Large intestine (tissue), 3 donors: ENCODE results near the gene PKDCC. TPM values are rescaled to one million over a fixed set of nuclear protein-coding genes. Genes with fewer than 3 reads are reported as not detected.
"Not testable (repeated sequence)": the region's sequence is repeated elsewhere in the genome, so short reads cannot be mapped to it uniquely, and the experiment has no call there.

Experiments
- DNase-seq, 2 donors: peaks; one replicate each; pipeline versions ENCODE4 v3.0.0 to v3.0.0-alpha.2; 2013
- H3K27ac ChIP-seq: one replicate; pipeline ENCODE4 v1.5.1; 2013; ENCODE audit warnings: low read length
- H3K27me3 ChIP-seq: 2 replicates; pipeline ENCODE4 v1.6.1; 2013; ENCODE audit warnings: low read length; ENCODE audit not compliant: control insufficient read depth, insufficient read depth
- H3K36me3 ChIP-seq: 2 replicates; pipeline ENCODE4 v1.6.1; 2013; ENCODE audit warnings: low read length; ENCODE audit not compliant: control insufficient read depth, insufficient read depth
- H3K4me1 ChIP-seq: one replicate; pipeline ENCODE4 v1.6.1; 2013; ENCODE audit warnings: low read length; ENCODE audit not compliant: control insufficient read depth, insufficient read depth
- H3K4me3 ChIP-seq: one replicate; pipeline ENCODE4 v1.5.1; 2013; ENCODE audit warnings: low read length
- H3K9me3 ChIP-seq: one replicate; pipeline ENCODE4 v1.6.1; 2013; ENCODE audit warnings: mild to moderate bottlenecking, low read depth, low read length, moderate library complexity; ENCODE audit not compliant: control insufficient read depth
- WGBS: methylation state at CpG from one replicate; pipeline ENCODE4 v1.1.5; 2013; ENCODE audit warnings: low lambda C conversion rate; ENCODE audit not compliant: insufficient coverage; 5-methylcytosine and 5-hydroxymethylcytosine counted together
- polyA plus RNA-seq: library from polyadenylated mRNA; unstranded; fragments of 120-200 nt; gene quantifications from one replicate; pipeline ENCODE4 v1.2.1, GENCODE V29; 2013

PKDCC gene
- polyA plus RNA-seq, 1 donor, result 247 TPM

DNA sequence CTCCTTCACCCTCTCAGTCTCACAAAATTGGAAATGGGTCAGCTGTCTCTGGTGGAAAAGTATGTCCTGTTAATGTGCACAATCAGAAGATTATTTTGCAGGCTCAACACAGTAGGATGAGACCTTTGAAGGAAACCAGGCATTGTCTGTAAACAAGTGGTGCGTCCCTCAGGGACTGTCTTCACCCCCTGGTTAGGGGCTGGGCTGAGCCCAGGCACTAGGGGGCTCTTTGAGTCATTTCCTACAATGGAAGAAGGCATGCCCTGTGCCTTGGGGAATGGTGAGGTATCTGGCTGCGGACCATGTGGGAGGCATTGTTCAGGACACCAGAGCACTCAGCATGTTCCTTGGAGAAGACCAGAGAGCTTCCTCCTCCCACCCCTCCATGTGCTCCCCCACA, 26.8 kb downstream of the PKDCC start:
- peaks cover 35% of the 10 kb centered on the region for H3K4me1 ChIP-seq
- H3K9me3 ChIP-seq, result no peaks in the 10 kb centered on the region
- no CpG with 5 or more reads among the region's 2 CpGs for WGBS
- DNase-seq, result no peak
- no peak overlapping the region for H3K27ac ChIP-seq
- no peaks in the 10 kb centered on the region for H3K36me3 ChIP-seq
- H3K27me3 ChIP-seq, result no peaks in the 10 kb centered on the region
- no peak overlapping the region for H3K4me3 ChIP-seq

DNA sequence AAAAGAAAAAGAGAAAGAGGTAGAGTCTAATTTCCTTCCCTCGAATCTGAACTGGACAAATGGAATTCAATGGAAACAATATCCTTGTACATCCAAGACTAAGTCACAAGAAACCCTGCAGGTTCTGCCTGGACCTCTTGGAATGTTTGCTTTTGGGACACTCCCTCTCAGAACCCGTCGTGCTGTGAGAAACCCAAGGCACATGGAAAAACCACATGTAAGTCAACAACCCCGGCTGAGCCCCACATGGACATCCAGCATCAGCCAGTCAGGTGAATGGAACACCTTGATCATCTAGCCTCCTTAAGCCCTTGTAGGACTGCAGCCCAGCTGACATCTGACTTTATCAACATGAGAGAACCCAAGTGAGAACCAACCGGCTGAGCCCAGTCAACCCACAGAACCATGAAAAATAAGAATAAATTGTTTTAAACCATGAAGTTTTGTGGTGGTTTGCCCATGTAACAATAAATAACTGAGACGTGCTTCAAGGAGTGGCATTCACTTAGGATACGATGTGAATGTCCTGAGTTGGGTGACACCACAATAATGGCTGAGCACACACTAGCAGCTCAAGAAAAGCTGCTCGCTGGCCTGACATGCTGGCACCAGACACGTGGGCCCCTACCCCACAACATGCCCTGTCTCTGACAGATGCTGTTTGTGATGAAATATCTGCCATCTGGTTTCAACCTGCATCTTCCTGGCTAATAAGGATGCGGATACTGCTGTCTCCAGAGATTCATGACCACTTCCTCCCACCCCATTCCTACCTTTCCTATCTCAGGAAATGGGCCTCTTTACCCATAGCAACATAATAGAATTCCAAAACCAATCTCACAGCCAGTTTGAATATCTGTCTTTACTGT, 28.8 kb downstream of the PKDCC start:
- Histone ChIP-seq H3K4me3 (no peak overlapping the region), H3K27me3 (no peaks in the 10 kb centered on the region), H3K4me1 (peaks cover 29% of the 10 kb centered on the region), H3K27ac (no peak overlapping the region), H3K36me3 (no peaks in the 10 kb centered on the region), H3K9me3 (no peaks in the 10 kb centered on the region)
- WGBS, result no CpG with 5 or more reads among the region's 10 CpGs
- no peak for DNase-seq

DNA sequence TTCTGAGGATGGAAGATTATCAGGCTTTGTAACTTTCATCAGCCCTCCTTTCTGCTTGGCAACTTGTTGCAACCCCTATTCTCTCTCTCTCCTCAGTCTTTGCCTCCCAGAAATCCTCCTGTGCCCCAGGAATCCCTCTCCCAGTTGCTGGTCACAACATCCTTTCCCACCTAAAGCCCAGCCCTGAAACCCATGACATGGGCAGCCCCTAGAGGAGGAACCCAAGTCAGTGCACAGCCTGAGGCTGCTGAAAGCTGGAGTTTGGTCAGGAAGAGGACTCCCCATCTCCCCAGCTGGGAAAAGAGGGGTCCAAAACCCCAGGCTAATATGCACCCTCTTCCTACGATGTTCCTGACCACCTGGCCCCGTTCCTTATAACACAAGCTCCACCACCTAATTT, 29.5 kb downstream of the PKDCC start:
- H3K27ac ChIP-seq, result no peak overlapping the region
- no peaks in the 10 kb centered on the region for H3K9me3 ChIP-seq
- H3K4me1 ChIP-seq, result peaks cover 21% of the 10 kb centered on the region
- H3K27me3 ChIP-seq, result no peaks in the 10 kb centered on the region
- H3K4me3 ChIP-seq, result no peak overlapping the region
- no CpG with 5 or more reads among the region's 2 CpGs for WGBS
- H3K36me3 ChIP-seq, result no peaks in the 10 kb centered on the region
- DNase-seq, result peak in 1 of 2 donors; percentile 17

DNA sequence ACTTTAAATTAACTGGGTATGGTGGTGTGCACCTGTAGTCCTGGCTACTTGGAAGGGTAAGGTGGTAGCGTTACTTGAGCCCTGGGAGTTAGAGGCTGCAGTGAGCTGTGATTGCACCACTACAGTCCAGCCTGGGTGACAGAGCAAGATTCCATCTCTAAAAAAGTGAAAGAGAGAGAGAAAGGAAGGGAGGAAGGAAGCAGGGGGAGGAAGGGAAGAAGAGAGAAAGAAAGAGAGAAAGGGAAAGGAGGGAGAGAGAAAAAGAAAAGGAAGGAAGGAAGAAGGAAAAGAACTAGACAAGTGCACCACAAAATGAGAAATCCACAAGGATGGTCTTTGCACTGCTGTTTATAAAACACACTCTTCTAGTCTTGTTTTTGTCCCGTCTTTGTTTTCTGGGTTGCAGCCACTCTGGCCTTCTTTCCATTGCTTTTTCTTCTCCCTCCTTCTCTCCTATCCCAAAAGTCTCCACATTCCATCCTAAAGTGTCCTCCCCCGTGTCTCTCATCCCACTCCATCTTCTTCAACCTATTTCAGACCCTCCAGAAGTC, 32.0 kb downstream of the PKDCC start:
- Histone ChIP-seq H3K4me1 (peaks cover 8% of the 10 kb centered on the region), H3K27ac (no peak overlapping the region), H3K4me3 (no peak overlapping the region), H3K9me3 (no peaks in the 10 kb centered on the region), H3K27me3 (no peaks in the 10 kb centered on the region), H3K36me3 (no peaks in the 10 kb centered on the region)
- DNase-seq, result no peak
- WGBS, result 83% methylated on average over 2 of the region's 3 CpGs

DNA sequence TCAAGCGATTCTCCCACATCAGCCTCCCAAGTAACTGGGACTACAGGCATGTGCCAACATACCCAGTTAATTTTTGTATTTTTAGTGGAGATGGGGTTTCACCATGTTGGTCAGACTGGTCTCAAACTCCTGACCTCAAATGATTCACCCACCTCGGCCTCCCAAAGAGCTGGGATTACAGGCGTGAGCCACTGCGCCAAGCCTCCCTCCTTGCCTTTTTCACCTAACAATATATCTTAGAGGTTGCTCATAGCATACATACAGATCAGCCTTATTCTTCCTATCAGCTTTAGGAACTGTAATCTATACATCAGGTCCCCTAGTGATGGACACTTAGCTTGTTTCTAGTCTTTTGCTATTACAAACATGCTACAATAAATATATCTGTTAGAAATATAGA, 33.3 kb downstream of the PKDCC start:
- DNase-seq, H3K36me3 ChIP-seq, H3K4me3 ChIP-seq, H3K27ac ChIP-seq, H3K27me3 ChIP-seq, H3K9me3 ChIP-seq: not testable (repeated sequence)
- no CpG with 5 or more reads among the region's 4 CpGs for WGBS
- H3K4me1 ChIP-seq, result peaks cover 13% of the 10 kb centered on the region

DNA sequence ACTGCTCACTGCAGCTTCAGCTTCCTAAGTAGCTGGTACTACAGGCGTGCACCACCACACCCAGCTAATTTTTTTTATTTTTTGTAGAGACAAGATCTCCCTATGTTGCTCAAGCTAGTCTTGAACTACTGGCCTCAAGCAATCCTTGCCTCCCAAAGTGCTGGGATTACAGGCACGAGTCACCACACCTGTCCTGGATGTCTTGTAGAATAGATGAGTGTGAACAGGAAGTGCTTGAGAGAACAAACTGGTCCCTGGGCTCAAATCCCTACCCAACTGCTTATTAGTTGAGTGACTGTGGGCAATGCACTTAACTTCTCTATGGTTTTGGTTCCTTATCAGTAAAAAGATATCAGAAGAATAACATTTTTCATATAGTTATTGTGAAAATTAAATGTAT, 34.2 kb downstream of the PKDCC start:
- WGBS, result no CpG with 5 or more reads among the region's 2 CpGs
- peaks cover 15% of the 10 kb centered on the region for H3K4me1 ChIP-seq
- no peaks in the 10 kb centered on the region for H3K36me3 ChIP-seq
- H3K27ac ChIP-seq, result no peak overlapping the region
- no peaks in the 10 kb centered on the region for H3K27me3 ChIP-seq
- no peak for DNase-seq
- no peaks in the 10 kb centered on the region for H3K9me3 ChIP-seq
- H3K4me3 ChIP-seq, result no peak overlapping the region

DNA sequence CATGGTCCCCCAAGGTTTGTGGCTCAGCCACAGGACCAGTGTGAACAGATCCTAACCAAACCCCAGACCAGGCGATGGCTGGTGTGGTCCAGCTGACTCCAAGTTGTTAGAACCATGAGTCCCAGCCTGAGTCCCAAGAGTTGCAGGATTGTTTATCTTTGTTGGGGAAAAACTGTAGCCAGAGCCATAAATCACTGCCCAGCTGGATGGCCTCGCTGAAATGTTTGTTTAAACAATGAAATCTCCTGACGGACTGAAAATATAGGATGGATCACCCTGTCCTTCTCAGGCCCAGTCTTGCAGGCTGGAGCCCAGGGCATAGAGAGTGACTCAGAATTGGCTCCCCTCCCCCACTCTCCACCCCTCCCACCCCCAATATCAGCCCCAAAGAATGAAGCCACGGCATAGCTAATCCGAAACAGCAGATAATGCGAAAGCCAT, 36.4 kb downstream of the PKDCC start:
- Histone ChIP-seq H3K27me3 (no peaks in the 10 kb centered on the region), H3K36me3 (no peaks in the 10 kb centered on the region), H3K4me3 (no peak overlapping the region), H3K4me1 (peaks cover 15% of the 10 kb centered on the region), H3K9me3 (no peaks in the 10 kb centered on the region), H3K27ac (no peak overlapping the region)
- WGBS, result no CpG with 5 or more reads among the region's 6 CpGs
- no peak for DNase-seq

DNA sequence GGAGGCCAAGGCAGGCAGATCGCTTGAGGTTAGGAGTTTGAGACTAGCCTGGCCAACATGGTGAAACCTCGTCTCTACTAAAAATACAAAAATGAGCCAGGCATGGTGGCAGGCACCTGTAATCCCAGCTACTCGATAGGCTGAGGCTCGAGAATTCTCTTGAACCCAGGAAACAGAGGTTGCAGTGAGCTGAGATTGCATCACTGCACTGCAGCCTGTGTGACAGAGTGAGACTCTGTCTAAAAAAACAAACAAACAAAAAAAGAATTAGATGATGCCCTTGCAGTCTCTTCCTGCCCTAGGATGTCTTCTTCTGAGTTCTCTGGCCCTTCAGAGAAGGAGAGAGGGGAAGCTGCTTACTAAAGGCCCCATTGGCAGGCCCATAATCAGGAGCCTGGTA, 37.2 kb downstream of the PKDCC start:
- H3K27ac ChIP-seq, DNase-seq, H3K27me3 ChIP-seq, H3K4me3 ChIP-seq, H3K36me3 ChIP-seq, H3K9me3 ChIP-seq: not testable (repeated sequence)
- no CpG with 5 or more reads among the region's 4 CpGs for WGBS
- peaks cover 15% of the 10 kb centered on the region for H3K4me1 ChIP-seq

DNA sequence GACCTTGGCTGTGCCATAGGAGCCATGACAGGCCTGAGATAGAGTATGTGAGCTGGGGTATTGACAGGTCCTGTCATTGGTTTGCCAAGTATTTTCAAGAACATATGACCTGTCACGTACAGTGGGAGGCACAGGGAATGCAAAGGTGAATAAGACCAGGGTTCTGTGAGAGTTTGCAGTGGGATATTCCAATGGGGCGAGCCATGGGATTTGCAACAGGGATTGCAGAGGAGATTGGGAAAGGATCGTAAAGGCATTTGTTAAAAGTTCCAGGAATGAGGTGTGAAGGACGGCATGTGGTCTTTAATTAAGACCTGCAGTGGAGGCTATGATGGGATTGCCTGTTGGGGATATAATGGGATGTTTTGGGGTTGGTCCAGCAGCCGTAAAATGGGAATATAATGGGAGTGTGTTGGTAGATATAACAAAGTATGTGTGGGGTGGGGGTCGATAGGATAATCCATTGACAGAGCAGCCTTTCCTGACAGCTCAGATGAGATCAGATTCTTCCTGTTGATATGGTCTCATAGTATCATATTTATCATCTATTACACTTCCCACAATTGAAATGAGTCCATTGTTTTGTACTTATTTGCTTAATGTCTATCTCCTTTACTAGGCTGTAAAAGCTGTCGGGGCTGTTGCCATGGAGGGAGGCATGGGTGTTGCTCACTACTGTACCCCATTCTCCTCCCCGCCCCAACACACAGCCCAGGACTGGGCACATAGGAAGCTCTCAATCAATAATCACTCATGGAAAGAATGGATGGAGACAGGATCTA, 38.1 kb downstream of the PKDCC start:
- no peak for DNase-seq
- Histone ChIP-seq H3K4me3 (no peak overlapping the region), H3K9me3 (peaks cover 3% of the 10 kb centered on the region), H3K27me3 (no peaks in the 10 kb centered on the region), H3K27ac (no peak overlapping the region), H3K4me1 (peaks cover 15% of the 10 kb centered on the region), H3K36me3 (no peaks in the 10 kb centered on the region)
- no CpG with 5 or more reads among the region's 8 CpGs for WGBS

DNA sequence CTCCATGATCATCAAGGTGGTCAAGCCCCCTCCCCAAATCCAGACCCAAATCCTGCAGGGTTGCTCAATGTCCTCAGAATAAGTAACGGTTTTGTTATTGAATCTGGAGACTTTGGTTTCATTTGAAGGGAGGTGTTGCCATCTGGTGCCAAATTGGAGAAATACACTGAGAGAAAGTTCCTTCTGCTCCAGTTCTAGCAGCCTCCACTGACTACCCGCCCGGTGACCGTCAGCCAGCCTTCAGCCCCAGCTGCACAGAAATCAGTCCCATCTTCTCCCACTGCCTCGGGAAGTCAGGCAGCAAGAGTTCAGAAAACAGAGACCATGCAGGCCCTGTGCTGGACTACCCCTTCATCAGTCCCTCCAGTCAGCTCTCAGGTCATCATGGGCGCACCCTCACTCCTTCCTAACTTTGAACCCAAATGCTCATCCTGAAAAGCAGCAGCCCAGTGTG, 38.7 kb downstream of the PKDCC start:
- Histone ChIP-seq H3K27me3 (no peaks in the 10 kb centered on the region), H3K9me3 (peaks cover 3% of the 10 kb centered on the region), H3K36me3 (no peaks in the 10 kb centered on the region), H3K4me1 (peaks cover 19% of the 10 kb centered on the region), H3K27ac (no peak overlapping the region), H3K4me3 (no peak overlapping the region)
- peak in 1 of 2 donors; percentile 58 for DNase-seq
- no CpG with 5 or more reads among the region's 6 CpGs for WGBS
